ENCODE data around the gene SPG7.
A peak's percentile ranks its signal among the peaks of the same experiment; 100 is the strongest.

The SPG7 gene

DNA sequence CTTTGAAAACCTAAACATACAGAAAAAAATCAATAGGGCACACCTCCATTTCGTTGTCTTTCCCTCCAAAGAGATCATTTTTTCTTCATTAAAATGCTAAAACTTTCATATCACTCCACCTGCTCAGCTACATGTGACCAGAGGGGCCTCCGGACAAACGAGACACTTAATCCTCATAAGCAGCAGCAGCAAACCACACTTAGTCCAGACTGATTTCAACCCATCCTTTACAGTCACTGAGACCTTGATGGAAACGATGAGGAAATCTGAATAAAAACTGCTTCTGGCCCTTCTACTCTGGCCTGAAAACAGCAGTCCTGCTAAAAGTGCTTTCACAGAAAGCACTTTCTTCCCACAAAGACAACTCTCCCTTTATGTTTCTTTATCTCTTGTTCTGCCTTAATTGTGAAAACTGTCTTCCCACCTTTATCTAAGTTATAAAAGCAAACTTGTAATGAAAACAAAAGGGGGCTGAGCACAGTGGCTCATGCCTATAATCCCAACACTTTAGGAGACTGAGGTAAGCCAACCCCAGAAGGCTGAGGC, 22.4 kb upstream of the SPG7 start:
- DNase-seq = no peak

DNA sequence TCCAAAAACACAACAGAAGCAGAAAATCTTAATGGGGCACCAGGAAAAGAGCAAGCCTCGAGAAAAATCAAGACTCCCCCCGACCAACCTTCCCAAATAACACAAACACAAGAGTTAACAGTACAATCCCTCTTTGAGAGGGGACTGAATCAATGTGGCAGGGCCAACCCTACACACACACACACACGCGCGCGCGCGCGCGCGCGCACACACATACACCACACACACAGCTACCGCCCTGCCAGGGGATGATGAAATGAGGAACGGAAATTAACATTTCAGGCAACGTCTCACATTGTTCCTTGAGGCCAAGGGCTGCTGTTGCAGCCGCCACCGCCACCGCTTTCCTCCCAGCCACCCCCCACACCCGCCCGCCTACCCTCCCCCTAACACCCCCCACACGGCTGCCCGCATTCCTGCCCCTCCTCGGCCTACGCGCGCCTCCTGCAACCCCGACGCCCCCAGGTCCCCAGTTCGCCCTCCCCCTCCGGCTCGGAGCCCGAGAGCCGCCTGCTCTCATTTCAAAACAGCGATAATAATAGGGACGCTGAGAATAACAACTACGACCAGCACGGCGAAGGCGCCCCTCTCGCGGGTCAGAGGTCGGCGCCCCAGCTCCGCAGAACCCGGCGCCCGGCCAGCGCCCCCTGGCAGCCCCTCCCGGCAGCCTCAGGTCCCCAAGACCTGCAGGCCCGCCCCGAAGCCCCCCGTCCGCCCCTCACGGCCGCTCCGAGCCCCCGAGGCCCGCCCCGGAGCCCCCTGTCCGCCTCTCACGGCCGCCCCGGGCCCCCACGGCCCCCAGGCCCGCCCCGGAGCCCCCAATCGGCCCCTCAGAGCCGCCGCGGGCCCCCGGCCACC, 18.9 kb upstream of the SPG7 start:
- peak; percentile 56 to 64 for DNase-seq

DNA sequence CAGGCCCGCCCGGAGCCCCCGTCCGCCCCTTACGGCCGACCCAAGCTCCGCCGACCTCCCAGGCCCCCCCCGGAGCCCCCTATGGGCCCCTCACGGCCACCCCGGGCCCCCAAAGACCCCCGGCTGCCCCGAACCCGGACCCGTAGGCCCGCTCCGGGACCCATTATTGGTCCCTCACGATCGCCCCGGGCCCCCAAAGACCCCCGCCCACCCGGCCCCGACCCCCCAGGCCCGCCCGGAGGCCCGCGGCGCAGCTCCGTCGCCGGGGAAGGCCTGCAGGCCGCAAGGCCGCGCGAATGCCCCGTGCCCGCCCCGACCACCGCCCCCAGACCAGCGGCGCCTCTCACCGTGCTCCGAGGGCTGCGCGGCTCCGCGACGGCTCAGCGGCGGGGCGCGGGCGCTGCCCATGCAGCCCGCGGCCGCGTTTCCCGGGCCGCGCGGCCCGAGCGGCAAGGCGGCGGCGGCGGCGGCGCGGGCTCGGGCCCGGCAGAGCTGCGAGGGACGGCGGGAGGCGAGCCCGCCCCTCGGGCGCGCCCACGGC, 18.2 kb upstream of the SPG7 start:
- no peak for DNase-seq

DNA sequence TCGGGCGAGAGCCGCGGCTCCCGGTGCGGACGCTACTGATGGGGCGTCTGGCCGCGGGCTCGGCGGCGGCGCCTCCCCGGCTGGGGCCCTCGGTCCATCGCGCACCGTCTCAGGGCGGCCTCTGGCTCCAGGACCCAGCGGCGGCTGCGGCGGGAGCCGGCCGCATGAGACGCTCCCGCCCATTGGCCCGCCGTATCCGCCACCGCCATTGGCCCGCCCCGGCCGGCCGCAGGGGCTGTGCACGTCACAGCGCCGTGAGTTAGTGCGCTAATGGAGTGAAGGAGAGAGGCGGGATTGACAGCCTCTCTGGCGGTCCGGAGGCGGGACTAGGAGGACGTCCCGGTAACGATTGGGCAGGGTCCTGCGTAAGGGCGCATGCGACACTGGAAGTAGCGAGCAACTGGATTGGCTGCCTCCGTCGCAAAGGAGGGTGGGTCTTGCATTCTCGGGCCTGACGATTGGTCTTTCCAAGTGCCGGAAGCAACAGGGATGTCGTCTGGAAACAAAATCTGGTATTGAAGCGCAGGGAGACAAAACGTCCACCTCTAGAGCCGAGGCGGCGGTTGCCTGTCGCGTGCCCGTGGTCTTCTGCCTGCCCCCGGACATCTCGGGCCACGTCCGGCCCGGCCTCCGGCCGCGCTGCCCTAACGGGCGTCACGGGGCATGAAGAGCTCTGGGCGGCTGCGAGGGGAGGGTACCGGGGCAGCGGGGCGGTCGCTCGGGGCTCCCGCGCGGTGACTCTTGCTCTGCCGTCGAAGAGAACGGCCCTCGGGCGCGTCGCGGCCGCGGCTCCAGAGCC, 17.6 kb upstream of the SPG7 start, which contains the start of gene ANKRD11:
Gene ANKRD11 (minus strand): TSS at position 123 of the 799 bp plus-strand sequence. CDS start 173,542 bp downstream, outside the sequence.
- peak; percentile 96 to 99 for DNase-seq

DNA sequence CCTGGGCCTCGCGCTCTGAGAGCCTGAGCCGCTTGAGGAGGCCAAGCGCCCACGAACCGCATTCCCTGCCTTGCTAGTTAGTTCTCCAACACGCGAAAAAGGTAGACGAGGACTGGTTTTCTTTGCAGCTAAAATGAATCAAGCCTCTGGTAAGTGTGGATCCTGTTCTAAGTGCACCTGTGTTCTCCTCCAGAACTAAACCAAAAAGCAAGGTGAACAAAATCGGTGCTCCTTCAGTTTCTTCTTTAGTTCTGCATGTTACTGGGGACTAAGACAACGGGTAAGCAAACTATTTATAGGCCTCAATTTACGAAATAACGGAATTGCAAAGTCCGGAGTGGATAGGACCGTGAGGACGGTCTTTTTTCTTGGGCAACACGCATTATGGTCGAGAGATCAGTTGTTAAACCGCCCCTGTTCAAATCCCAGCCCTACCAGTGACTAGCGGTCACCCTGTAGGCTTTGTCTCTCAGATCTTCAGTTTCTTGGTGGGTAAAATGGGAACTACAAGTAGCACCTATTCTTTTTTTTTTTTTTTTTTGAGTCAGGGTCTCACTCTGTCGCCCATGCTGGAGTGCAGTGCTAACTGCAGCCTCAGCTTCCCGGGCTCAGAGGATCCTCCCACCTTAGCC, 16.8 kb upstream of the SPG7 start:
- no peak for DNase-seq

DNA sequence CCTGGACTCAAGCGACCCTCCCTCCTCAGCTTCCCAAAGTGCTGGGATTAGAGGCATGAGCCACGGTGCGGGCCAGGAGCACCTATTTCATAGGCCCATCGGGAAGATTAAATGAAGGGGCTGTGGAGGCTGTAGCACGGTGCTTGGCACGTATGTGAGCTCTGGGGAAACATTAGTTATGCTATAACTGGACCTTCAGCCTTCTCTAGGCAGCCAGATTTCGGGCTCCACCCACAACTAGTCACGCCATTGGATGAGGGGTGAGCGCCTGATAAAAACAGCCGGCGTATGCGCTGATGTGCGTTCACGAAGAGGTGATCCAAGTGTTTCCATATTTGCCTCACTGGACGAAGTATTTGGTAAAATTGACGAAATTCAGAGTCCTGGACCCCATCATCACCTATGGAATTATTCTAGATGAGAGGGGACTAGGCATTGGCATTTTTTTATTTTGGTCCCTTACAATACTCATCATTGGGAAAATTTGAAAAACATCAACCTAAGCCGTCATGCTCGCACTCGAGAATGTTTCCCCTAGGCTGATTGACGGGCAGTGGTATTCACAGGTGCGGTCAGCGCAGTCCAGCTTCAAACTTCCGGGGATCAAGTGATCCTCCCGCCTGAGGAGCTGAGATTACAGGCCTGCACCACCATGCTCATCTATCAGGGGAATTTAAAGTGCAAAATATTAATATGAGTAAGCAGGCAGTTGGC, 16.1 kb upstream of the SPG7 start:
- no peak for DNase-seq

DNA sequence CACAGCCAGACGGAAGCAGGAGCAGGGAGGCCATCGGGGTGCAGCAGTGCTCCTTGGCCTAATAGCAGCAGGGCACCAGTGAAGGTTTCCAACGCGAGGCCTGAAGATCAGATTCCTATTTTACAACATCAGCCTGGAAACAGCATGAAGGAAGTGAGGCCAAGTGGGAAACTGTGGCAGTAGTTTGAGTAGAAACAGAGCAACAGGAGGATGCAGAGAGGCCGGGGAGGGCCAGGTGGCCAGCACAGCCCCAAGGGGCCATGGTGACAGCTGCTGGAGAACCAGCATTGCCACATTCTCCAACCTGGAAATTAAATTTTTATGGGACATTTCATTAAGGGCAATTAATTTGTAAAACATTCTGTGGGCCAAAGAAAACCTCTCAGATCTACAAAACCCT, 14.4 kb upstream of the SPG7 start:
- no peak for DNase-seq

DNA sequence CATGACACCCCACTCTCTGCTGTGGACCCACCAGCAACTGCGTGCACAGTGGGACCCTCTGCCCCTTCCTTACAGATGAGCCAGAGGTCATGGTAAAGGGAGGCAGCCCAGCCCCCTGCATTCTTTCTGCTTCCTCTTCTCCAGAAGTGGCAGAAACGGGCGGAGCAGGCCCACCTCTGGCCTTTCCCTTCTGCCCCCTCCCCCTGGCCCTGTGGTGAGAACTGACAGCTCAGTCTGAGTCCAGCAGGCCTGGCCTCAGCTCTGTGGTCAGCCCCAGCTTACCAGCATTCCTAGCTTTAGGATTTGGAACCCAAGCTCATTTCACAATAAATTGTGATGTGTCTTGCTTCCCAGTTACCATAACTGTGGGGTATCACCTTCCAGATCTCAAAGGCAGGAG, 13.1 kb upstream of the SPG7 start:
- no peak for DNase-seq

DNA sequence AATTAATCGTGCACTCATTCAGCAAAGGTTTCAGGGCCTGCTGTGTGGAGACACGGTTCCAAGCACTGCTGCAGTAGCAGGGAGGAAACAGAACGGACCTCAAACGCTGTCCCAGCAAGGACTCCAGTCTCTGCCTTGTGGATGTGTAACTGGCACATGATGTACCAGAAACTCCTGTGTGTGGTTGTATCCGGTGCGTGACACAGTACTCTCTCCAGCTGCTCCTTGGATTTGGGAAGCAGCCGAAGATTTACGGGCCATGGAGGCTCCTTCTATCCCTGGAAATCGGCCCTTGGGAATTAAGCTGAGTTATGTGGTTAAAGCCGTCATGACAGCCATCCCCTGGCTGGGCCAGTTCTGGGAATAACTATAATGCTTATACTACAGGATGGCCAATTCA, 9.4 kb upstream of the SPG7 start:
- DNase-seq = no peak

DNA sequence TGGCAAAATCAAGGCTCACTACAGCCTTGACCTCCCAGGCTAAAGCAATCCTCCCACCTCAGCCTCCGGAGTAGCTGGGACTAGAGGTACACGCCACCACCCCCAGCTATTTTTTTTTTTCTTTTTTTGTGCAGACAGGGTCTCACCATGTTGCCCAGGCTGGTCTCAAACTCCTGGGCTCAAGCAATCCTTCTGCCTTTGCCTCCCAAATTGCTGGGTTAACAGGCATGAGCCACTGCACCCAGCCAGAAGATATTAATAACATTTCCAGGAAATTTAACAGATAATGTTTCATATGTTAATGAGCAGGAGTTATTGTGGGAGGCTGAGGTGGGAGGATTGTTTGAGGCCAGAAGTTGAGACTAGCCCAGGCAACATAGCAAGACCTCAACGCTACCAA, 8.4 kb upstream of the SPG7 start:
- no peak for DNase-seq

DNA sequence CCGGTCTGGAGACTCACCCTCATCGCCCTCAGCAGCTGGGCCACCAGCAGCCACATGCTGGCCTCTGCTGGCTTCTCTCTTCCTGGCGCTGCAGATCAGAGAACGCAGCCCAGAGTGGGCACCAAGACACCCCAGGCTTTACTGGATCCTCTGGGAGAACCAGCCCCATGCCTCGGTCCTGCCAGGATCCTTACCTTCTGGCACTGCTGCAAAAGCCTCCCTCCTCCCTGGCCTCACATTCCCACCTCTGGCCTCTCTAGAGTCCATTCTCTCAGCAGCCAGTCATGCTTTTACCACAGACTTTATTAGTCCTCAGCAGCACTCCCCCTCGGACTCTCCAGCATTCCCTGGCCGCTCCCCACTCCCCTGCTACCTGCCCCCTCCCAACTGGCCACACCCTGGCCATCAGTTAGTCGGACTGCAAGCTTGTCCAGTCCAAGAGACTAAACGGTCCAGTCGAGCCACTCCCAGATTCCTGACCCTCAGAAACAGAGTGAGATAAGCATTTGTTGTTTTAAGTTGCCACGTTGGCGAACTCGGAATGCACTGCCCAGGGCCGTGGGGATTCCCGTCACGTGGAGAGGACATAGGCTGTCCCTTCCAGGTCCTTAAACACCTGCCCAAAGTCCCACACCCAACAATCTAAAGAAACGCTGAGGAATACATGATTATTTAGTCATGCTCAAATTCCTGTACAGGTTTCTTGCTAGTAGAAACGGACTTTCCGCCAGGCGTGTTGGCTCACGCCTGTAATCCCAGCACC, 5.9 kb upstream of the SPG7 start:
- no peak for DNase-seq

DNA sequence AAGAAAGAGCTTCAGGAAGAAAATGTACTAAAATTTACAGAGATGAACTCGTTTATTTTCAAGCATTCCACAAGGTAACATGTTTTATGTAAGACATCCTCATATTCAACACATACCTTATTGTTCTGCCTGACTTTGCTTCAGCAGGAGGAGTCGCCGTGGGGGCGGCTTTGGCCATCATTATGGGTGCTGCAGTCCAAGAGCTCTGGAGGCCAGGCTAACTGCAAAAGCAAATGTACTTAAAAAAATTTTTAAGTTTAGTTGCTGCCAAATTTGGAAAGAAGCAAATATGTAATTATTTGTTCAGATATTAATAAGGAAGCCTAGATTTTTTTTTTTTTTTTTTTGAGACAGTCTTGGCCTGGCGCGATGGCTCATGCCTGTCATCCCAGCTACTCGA, 4.1 kb upstream of the SPG7 start:
- no peak for DNase-seq

DNA sequence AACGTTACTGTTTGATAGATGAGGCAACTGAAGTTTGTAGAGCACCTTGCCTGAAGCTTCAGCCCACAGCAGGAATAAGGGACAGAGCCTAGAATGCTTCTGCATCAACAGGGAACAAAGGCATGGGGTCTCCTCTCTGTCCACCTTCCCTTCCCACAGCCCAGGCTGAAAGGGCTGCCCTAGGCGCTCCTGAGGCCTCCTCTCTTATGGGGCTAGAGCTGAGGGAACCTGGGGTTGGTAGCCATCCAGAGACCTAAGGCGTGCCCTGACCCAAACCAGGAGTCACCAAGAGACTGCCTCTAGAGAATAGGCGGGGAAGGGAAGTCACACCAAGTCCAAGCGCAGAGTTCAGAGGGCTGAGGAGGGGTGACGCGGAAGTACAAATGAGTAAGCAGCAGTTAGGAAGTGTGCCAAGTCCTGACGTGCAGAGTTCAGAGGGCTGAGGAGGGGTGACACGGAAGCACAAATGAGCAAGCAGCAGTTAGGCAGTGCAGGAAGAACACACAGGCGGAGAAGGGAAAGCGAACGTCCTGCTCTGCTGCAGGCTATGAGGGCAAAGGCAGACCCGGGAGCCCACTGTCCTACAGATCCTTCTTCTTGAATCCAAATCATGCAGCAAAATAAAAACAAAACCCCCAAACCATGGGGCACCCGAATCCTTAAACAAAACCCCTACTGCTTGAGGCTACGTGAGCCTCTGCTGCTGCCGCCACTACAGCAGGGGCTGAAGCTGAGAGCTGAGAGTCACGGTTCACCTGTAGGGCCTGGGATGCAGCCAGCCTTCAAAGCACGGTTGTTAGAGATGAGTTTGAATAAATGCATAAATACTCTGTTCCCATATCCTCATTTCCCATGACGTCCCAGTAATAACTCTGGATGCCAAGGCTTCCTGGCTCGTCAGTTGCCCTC, 2.7 kb upstream of the SPG7 start:
- peak; percentile 25 to 50 for DNase-seq

DNA sequence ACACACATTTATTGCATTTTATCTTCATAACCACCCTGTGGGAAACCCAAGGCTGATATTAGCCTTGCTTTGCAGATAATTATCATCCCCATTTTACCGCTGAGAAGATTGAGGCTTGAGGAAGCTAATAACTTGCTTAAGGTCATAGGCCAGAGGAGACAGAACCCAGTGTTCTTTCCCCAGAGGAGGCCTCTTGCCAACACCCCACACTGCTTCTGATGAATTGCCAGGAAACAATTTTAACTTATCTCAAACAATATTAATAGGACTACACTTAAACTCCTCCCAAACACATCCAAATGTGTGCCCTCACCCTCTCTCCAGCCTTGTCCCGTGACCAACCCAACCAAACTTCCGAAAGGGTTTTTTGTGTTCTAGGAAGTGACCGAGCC, 2.1 kb upstream of the SPG7 start:
- no peak for DNase-seq

DNA sequence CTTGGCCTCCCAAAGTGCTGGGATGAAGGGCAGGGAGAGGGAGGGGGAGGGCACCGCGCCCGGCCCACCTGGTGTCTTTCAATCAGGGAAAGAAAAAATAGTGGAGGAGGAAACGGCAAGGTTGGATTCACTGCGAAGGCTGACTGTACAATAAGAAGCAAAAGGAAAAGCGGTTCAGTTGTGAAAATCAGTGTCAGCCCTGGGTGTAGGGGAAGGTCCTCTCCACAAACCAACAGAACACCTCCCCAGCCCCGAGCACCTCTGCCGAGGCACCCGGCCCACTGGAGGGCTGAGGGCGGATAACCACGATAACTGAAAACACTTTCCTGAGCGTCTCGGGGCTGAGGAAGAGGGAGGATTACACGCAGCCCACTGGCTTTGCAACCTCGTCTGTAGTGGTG, 1.4 kb upstream of the SPG7 start:
- DNase-seq = no peak

DNA sequence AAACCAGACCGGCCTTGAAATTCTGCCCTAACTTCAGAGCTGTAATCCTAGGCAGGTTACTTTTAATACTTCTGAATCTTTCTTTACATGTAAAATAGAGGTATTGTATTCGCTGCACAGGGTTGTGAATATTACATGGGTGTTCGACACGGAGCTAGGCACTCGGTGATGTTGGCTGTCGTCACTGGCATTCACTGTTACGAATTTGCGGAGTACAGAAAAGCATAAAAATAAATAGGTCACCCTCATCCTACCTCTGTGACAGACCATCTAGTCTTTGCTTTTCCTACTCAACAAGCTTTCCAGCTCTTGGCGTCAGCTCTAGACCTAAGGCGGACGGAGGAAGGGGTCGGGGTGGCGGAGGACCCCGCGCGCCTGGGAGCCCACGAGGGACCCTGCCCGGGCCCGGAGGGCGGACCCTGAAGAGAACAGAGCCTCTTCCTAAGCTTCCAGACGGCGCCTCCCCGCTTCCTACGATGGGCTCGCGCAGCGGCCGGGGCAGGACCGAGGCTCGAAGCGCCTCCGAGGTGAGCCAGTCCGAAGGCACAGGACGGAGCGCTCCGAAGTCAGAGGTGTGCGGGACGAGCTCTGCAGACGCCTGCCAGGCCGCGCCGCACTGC, 879 bp upstream of the SPG7 start:
- no peak for DNase-seq

DNA sequence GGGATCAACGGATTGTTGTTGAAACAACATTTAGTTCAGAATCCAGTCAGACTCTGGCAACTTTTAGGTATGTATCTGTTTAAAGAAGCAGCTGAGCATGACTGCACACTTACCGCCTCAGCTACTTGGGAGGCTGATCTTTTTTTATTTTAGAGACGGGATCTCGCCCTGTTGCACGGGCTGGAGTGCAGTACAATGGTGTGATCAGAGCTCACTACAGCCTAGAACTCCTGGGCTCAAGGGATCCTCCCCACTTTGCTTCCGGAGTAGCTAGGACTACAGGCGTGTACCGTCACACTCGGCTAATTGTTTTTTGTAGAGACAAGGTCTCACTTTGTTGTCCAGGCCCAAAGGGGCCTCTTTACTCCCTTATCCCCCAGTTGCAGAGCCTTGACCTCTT, 2.3 kb downstream of the SPG7 start:
- no peak for DNase-seq

DNA sequence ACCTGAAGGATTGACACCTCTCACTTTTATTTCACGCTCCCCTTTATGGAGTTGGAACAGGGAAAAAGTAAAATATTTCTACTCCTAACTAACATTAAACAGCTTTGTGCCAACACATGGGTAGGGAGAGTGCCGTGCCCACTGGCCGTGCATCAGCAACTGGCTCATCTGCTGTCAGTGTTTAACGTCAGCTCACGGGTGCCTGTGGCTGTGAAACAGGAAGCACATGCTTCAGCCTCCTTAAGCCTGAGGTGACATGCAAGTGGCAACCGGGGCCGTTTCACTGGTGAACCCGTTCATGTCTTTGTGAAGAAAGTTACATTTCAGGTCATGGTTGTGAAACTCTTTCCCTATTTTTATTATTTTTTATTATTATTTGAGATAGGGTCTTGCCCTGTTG, 3.2 kb downstream of the SPG7 start:
- no peak for DNase-seq

DNA sequence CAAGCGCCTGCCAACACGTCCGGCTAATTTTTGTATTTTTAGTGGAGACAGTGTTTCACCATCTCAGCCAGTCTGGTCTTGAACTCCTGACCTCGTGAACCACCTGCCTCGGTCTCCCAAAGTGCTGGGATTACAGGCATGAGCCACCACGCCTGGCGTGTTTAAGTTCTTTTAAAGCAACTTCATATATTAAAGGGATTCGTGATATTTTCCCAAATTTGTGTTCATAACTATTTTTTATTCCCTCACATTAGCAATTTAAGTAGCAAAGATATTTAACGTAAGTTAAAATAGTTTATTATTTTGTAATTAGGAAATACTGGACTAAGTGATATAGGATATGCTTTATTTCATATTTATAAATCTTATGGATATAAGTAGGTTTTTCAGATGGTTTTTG, 4.2 kb downstream of the SPG7 start:
- no peak for DNase-seq

DNA sequence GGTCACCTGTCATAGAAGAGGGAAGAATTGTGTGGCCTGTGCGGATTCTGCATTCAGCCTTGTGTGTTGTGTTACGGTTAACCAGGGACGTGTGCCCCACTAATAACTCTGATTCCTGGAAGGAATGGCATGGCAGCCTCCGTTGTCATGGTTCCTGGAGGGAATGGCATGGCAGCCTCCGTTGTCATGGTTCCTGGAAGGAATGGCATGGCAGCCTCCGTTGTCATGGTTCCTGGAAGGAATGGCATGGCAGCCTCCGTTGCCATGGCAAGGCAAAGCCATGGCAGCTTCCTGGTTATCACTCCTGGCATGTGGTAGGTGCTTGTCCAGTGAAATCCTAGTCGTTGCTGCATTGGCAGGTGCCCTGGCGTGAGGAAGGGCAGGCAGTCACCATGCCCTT, 8.9 kb downstream of the SPG7 start:
- DNase-seq = no peak
